ENCODE measurements around the gene CAMK2B. TPM values are rescaled to one million over a fixed set of nuclear protein-coding genes. Genes with fewer than 3 reads are reported as not detected.

CAMK2B gene
- total RNA-seq, 1 experiment from 2014 or later = 0.31 TPM

DNA sequence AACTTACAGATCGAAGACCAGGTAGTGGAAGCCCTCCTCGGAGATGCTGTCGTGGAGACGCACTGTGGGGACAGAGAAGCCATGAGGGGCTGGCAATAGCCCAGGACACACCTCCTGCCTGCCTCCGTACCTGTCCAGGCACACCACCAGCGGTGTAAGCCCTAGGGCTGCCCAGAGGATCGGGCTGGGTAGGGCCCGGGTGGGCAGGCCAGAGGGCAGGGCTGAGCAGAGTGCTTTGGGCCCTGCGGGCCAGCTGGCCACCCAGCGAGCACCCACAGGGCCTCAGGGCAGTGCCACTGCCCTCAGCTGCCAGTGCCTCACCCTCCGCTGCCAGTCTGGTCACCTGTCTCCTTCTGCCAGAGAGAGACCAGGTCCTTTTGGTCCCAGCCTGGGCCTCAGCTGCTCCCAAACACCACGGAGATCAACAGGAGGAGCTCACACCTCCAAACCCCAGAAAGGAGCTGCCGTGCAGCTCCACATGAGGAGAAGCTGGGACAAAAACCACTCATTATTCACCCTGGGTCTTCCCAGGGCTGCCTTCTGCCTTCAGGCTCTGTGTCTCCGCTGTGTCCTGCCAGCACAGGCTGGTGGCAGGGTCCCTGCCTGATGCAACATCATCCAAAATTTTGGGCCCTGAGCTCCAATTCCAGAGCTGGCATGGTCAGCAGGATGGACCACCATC lies 66.4 kb downstream of the CAMK2B start:
- Histone ChIP-seq H3K4me3 (ENCODE audit: insufficient read depth, low read depth, low read length) (no peak overlapping the region), H3K27me3 (ENCODE audit: control insufficient read depth, insufficient read depth, low read length) (no peaks in the 10 kb centered on the region), H3K36me3 (replicated peaks; ENCODE audit: control insufficient read depth, insufficient read depth, low read length) (no peaks in the 10 kb centered on the region)
- no peak for DNase-seq

DNA sequence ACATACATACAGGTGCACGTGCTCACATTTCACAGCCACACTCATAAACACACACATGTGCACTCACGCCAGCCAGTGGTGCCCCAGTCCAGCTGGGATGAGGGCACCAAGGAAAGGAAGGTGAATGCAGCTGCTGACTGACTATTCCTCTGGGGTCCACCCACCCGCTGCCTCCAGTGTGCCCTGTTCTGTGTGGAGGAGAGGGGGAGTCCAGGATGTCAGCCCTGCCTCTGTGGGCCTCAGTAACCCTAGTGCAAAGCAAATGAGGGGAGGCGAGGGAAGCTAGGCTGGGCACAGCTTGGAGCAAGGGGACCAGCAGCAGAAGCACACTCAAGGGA lies 67.0 kb downstream of the CAMK2B start:
- DNase-seq = no peak
- Histone ChIP-seq H3K27me3 (ENCODE audit: control insufficient read depth, insufficient read depth, low read length) (no peaks in the 10 kb centered on the region), H3K36me3 (replicated peaks; ENCODE audit: control insufficient read depth, insufficient read depth, low read length) (no peaks in the 10 kb centered on the region), H3K4me3 (ENCODE audit: insufficient read depth, low read depth, low read length) (no peak overlapping the region)

DNA sequence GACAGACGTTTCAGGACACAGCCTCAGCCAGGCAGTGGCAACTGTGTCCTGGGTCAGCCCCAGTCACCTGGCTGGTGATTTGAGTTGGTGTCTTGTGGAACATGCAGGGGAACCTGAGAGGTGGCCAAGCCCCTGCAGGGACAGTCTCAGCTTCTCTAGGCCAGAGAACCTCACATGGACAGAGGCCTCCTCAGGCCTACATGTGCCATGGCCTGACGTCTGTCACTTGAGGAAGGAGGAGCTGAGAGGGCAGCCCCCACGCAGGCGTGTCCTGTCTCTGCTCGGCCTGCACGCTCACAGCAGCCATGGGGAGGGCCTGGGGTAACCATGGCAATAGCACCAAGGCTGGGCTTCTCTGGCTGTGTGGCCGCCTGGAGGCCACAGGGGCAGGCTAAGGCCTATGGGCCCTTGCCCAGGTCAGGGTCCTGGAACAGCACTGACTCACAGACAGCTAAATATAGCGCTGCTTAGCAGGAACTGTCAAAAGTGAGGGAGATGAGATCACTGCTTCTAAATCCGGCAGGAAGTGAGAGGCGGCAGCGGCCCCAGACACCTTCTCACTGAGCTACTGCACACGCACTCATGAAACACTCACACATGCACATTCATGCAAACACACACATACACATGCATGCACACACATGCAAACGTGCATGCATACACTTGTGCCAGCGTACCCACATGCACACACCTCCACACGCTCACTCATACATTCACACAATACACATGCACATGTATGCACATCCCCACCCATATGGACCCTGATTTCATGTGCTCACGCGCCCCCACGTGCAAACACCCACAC lies 67.6 kb downstream of the CAMK2B start:
- Histone ChIP-seq H3K36me3 (replicated peaks; ENCODE audit: control insufficient read depth, insufficient read depth, low read length) (no peaks in the 10 kb centered on the region), H3K4me3 (ENCODE audit: insufficient read depth, low read depth, low read length) (no peak overlapping the region), H3K27me3 (ENCODE audit: control insufficient read depth, insufficient read depth, low read length) (no peaks in the 10 kb centered on the region)
- no peak for DNase-seq

DNA sequence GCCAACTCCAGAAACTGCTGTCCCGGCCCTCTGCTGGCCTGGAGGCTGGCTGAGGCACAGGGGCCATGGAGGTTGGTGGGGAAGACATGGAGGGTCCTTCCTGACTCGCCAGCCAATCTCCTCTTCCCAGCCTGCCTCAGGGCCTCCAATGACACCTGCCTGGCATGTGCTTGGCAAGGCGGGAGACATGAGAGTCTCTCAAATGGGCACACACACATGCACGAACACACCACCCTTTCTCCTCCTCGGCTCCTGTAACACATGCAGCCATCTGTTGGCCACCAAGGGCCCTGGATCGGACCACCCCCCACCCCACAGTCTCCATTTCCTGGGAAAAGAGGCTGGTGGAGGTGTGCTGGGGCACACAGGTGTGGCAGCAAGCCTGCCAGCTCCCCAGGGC lies 68.2 kb downstream of the CAMK2B start:
- Histone ChIP-seq H3K27me3 (ENCODE audit: control insufficient read depth, insufficient read depth, low read length) (no peaks in the 10 kb centered on the region), H3K36me3 (replicated peaks; ENCODE audit: control insufficient read depth, insufficient read depth, low read length) (no peaks in the 10 kb centered on the region), H3K4me3 (ENCODE audit: insufficient read depth, low read depth, low read length) (no peak overlapping the region)
- DNase-seq = no peak

DNA sequence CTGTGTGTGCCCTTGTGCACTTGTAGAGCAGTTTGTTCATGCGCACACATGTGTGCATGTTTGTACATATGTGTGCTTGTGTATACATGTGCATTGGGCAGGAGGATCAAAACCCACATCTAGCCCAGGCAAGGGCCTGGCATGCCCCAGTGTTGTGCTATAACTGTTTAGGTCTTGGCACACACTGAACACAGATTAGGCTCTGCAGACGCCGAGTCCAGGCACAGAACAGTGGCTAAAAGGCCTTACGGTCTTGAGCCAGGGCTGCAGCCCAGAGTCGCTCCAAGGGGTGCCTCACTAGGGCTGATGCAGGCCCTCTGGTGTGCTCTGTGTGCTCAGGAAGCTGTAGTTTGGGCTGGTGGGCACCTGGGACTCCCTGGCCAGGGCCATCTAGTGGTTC lies 68.9 kb downstream of the CAMK2B start:
- DNase-seq = no peak
- Histone ChIP-seq H3K27me3 (ENCODE audit: control insufficient read depth, insufficient read depth, low read length) (no peaks in the 10 kb centered on the region), H3K4me3 (ENCODE audit: insufficient read depth, low read depth, low read length) (no peak overlapping the region), H3K36me3 (replicated peaks; ENCODE audit: control insufficient read depth, insufficient read depth, low read length) (no peaks in the 10 kb centered on the region)

DNA sequence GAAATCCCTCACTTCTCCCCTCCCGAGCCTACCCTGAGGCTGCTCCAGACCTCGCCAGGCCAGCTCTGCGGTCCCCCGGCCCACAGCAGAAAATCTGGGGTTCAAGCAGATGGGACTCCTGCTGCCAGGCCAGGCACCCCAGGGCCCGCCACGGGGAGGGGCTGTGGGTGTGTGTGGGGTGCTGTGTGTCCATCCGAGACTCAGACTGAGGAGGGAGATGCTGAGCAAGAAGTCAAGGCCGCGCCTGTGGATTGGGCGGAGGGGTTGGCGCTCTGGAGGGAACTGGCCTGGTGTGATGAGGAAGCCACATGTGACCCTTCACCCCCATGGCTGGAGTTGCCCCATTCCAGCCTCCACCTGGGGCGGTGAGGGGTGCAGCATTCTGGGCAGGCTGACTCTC lies 73.5 kb downstream of the CAMK2B start:
- DNase-seq = no peak
- H3K36me3 ChIP-seq (replicated peaks; ENCODE audit: control insufficient read depth, insufficient read depth, low read length) = no peaks in the 10 kb centered on the region
- no peak overlapping the region for H3K4me3 ChIP-seq (ENCODE audit: insufficient read depth, low read depth, low read length)
- no peaks in the 10 kb centered on the region for H3K27me3 ChIP-seq (ENCODE audit: control insufficient read depth, insufficient read depth, low read length)

DNA sequence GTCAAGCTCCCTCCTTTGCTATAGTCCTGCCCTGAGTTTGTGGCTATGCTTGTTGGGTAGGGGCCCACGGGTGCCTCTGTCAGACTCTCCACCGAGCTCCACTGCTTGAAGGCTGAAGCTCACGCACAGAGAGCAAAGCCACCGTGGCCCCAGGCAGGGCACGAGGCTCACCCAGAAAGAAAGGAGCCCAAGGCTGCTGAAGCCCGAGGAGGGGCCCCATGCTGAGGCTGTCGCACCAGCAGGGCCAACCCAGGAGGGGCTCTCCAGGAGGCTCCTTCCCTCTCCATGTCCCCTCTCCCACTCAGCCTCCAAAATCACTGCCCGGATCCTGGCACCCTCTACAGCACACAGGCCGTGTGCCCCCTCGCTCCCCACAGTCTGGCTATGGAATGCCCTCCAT lies 74.1 kb downstream of the CAMK2B start:
- no peaks in the 10 kb centered on the region for H3K27me3 ChIP-seq (ENCODE audit: control insufficient read depth, insufficient read depth, low read length)
- no peak overlapping the region for H3K4me3 ChIP-seq (ENCODE audit: insufficient read depth, low read depth, low read length)
- no peak for DNase-seq
- H3K36me3 ChIP-seq (replicated peaks; ENCODE audit: control insufficient read depth, insufficient read depth, low read length) = no peaks in the 10 kb centered on the region

DNA sequence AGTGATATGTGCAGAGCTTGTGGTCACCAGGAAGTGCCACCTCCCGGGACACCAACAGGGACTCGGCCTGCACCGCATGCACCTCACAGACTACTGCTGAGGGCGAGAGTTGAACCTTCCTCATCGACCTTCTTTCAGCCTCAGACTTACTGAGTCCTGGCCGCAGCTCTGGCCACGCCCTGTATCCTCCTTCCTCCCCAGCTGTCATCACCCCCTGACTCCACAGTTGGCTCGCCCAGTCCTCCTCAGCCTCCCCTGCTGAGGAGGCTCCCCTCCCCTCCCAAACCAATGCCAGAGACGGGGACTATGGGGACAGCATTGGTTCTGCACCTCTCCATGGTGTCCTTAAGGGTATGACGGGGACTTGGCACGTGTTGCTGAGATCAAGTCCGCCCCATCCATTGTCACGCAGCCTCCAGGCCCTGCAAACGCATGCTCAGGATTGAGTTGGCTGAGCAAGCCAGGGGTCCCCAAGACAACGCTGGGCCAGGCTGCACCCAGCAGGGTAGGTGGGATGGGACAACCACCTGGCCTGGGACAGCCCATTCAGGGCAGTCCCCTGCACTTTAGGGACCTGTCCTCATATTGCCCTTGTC lies 75.7 kb downstream of the CAMK2B start:
- Histone ChIP-seq H3K36me3 (replicated peaks; ENCODE audit: control insufficient read depth, insufficient read depth, low read length) (no peaks in the 10 kb centered on the region), H3K27me3 (ENCODE audit: control insufficient read depth, insufficient read depth, low read length) (no peaks in the 10 kb centered on the region), H3K4me3 (ENCODE audit: insufficient read depth, low read depth, low read length) (no peak overlapping the region)
- no peak for DNase-seq

DNA sequence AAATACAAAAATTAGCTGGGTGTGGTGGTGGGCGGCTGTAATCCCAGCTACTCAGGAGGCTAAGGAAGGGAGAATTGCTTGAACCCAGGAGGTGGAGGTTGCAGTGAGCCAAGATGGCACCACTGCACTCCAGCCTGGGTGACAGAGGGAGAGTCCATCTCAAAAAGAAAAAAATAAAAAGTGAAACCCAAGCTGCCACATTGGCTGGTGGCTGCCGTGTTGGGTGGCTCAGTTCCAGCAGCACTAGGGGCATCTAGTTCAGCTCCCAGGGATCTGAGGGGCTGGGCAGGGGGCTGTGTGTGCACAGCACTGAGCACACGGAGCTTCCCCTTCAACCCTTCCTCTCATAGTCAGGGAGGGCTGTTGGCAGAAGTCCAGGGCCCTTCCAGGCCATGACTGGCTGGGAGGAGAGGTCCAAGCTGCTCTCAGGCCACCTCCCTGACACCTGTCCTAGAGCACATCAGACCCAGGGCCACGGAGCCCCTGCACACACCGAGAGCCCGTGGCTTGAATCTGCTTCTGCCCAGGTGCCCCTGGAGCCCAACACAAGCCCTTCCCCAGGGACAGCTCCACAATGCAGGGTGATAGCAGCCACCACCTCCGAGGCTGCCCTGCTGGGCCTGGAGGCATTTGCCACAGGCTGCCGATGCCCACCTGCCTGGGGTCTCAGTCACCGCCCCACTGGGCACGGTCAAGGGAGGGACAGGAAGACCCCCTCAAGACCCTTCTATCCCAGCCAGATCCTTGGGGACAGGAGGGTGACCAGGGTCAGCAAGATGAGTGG lies 77.3 kb downstream of the CAMK2B start:
- no peaks in the 10 kb centered on the region for H3K27me3 ChIP-seq (ENCODE audit: control insufficient read depth, insufficient read depth, low read length)
- DNase-seq = no peak
- H3K4me3 ChIP-seq (ENCODE audit: insufficient read depth, low read depth, low read length) = no peak overlapping the region
- H3K36me3 ChIP-seq (replicated peaks; ENCODE audit: control insufficient read depth, insufficient read depth, low read length) = no peaks in the 10 kb centered on the region

DNA sequence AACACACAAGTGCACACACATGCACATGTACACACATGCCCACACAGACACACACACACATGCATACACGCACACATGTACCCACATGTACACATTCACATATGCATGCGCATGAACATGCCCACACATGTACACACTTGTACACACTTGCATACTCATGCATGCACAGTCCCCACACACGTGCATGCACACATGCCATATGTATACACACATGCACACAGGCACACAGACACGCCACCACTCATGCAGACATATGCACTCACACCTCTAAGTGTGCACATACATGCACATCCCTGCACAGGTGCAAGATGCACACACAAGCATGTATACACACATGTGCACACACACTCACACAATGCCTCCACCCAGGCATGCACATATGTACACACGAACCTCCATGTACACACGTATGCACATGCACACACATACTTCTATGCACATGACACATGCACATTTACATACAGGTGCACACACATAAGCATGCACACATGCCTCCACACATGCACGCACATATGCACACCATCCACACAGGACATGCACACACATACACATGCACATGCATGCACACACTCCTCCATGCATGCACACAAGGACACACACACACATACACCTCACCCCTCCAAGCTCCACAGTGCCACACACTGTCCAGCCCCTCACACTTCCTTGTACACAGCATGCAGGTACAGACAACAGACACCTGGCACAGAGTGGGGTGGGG lies 78.8 kb downstream of the CAMK2B start:
- Histone ChIP-seq H3K27me3 (ENCODE audit: control insufficient read depth, insufficient read depth, low read length) (no peaks in the 10 kb centered on the region), H3K4me3 (ENCODE audit: insufficient read depth, low read depth, low read length) (no peak overlapping the region), H3K36me3 (replicated peaks; ENCODE audit: control insufficient read depth, insufficient read depth, low read length) (no peaks in the 10 kb centered on the region)
- no peak for DNase-seq

DNA sequence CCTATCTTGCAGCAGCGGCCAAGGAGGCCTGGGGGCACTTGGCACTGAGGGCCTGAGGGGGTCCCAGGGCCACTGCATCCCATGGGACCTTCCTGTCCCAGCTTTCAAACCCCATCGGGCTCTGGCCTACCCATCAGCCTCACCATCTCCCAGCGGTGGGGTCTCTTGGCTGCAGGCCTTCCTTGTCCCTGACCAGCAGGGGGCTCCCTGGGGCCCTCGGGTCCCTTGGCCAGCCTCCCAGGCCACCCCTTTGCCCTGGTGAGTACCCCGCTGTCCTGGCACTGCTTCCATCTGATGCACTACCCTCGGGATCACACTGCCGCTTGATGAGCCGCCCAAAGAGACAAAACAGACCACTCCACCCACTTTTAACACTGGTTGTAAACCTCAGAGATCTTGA lies 81.1 kb downstream of the CAMK2B start:
- Histone ChIP-seq H3K27me3 (ENCODE audit: control insufficient read depth, insufficient read depth, low read length) (no peaks in the 10 kb centered on the region), H3K36me3 (replicated peaks; ENCODE audit: control insufficient read depth, insufficient read depth, low read length) (no peaks in the 10 kb centered on the region), H3K4me3 (ENCODE audit: insufficient read depth, low read depth, low read length) (no peak overlapping the region)
- peak; percentile 94 for DNase-seq

DNA sequence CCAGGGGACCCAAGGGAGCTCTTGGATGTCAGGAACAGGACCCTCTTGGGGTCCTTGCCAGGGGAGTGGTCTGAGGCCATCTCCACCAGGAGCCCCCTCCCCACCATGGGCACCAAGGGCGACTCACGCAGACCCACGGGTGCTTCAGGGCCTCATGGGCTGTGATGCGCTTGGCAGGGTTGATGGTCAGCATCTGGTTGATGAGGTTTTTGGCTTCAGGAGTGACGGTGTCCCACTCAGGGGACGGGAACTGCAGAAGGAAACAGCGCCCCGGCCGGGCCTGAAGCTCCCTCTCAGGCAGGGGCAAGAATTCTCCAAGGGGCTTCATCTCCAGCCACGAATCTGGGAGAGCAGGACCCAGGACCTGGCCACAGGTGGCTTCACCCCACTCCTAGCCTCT lies 83.3 kb downstream of the CAMK2B start:
- H3K36me3 ChIP-seq (replicated peaks; ENCODE audit: control insufficient read depth, insufficient read depth, low read length) = no peaks in the 10 kb centered on the region
- no peaks in the 10 kb centered on the region for H3K27me3 ChIP-seq (ENCODE audit: control insufficient read depth, insufficient read depth, low read length)
- DNase-seq = no peak
- H3K4me3 ChIP-seq (ENCODE audit: insufficient read depth, low read depth, low read length) = no peak overlapping the region

DNA sequence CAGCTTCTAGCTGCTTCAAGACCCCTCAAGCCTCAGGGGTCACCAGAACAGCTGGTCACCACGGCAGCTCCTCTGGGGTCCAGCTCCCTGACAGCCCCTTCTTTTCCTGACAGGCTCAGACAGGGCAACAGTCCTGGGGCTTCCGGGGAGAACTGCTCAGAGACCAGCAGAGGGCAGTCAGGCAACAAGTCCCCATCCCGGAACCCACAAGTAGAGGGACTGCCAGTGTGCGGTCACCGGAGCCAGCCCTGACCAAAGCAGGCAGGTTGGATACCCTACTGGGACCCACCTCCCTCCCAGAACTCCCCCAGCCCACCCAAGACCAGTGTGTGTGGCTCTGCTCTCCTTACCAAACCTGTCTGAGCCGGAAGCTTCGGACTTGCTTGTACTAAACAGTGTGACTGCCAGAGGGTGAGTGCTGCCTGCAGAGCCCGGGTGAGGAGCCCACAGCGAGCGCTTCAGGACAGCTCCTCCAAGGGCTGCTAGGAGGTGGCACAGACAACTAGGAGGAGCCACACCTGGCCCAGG lies 84.3 kb downstream of the CAMK2B start:
- no peaks in the 10 kb centered on the region for H3K36me3 ChIP-seq (replicated peaks; ENCODE audit: control insufficient read depth, insufficient read depth, low read length)
- no peak overlapping the region for H3K4me3 ChIP-seq (ENCODE audit: insufficient read depth, low read depth, low read length)

DNA sequence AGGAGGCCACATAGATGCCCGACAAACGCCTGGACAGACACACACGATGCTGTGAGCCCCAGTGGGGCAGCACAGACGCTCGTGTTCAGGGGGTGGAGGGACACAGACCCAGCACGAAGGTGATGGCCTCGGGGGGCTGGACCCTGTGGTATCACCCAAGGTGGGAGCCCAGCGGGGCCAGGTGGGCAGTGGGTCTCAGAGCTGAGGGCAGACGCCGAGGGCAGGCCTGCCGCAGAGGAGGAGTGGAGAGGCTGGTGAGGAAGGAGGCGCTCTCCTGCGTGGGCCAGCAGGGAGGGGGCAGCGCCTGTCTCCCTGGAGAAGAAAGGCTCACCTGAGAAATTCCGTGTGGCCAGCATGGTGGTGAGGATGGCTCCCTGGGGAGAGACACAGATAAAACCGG lies 85.0 kb downstream of the CAMK2B start:
- Histone ChIP-seq H3K36me3 (replicated peaks; ENCODE audit: control insufficient read depth, insufficient read depth, low read length) (no peaks in the 10 kb centered on the region), H3K27me3 (ENCODE audit: control insufficient read depth, insufficient read depth, low read length) (no peaks in the 10 kb centered on the region), H3K4me3 (ENCODE audit: insufficient read depth, low read depth, low read length) (no peak overlapping the region)
- no peak for DNase-seq

More for the DNA sequence above, 84.3 kb downstream of the CAMK2B start:
- DNase-seq = peak; percentile 96
- H3K27me3 ChIP-seq (ENCODE audit: control insufficient read depth, insufficient read depth, low read length) = no peaks in the 10 kb centered on the region

All from H7 (cell line).